H1 (cell line): ENCODE data around the gene DDX18. TPM values are rescaled to one million over a fixed set of nuclear protein-coding genes. Genes with fewer than 3 reads are reported as not detected.

Source experiments
- GABPA ChIP-seq: IDR thresholded peaks from 2 replicates; pipeline ENCODE4 v1.6.1; 2011; ENCODE audit warnings: mild to moderate bottlenecking, low read length, moderate library complexity, borderline replicate concordance; ENCODE audit not compliant: insufficient read depth
- polyA plus RNA-seq, 7 experiments: library from polyadenylated mRNA; depleted of rRNA in 3 of 7; stranded (reverse) in 5 of 7; unstranded in 2 of 7; fragments of >200 nt in 5 of 7; fragments of 200-250 nt in 2 of 7; gene quantifications; 1 replicate in 5 of 7; 2 replicates in 1 of 7; 4 replicates in 1 of 7; pipeline versions ENCODE4 v1.2.1 to v1.2.3, GENCODE V29; 2011 to 2013; ENCODE audit warnings: missing spikeins in 2 of 7, mixed read lengths in 2 of 7
- total RNA-seq: library from RNA; stranded (reverse); fragmentation: NEBNext Ultra II Directional; extraction: Animal tissue kit (Norgen Biotek cat#: 25700); gene quantifications from 2 replicates; pipeline ENCODE4 v1.2.1, GENCODE V29; 2021

Gene DDX18
- total and polyA plus RNA-seq, 2 of the 8 experiments (the other 6 are each of a cell fraction or from before 2014, with no cell fraction given): 31.3 to 119 TPM

- TF ChIP-seq GABPA: no peak
These were observed 40.1 kb downstream of the DDX18 start (continued) for GRCh38 chr2:117854610-117855009.
